ENCODE measurements around the gene GSTO2.

The GSTO2 gene

GRCh38 chr10:104258209-104258608 is 10.8 kb upstream of the GSTO2 start:
- H3K4me1 ChIP-seq (ENCODE audit: control insufficient read depth, low read length) = peaks cover 24% of the 10 kb centered on the region
- H3K27ac ChIP-seq (ENCODE audit: low read depth, low read length) = no peak overlapping the region
- H3K4me2 ChIP-seq (ENCODE audit: low read length) = no peak overlapping the region
- peaks cover 79% of the 10 kb centered on the region for H3K79me2 ChIP-seq (ENCODE audit: control insufficient read depth, low read length)
- 0 out of 2 replicates have a peak, but pooled peaks cover 3% of the 10 kb centered on the region for H4K20me1 ChIP-seq (ENCODE audit: control insufficient read depth, insufficient read depth, low read depth, low read length)
- H3K36me3 ChIP-seq (ENCODE audit: control insufficient read depth, low read length) = peaks cover 73% of the 10 kb centered on the region
- H3K27me3 ChIP-seq (ENCODE audit: control insufficient read depth, low read length) = no peaks in the 10 kb centered on the region
- no peaks in the 10 kb centered on the region for H3K9me2 ChIP-seq (replicated peaks; ENCODE audit: control insufficient read depth, low read length)
- H3K4me3 ChIP-seq (ENCODE audit: low read length) = no peak overlapping the region
- no peaks in the 10 kb centered on the region for H3K9me3 ChIP-seq (ENCODE audit: control insufficient read depth, insufficient read depth, low read length)
- H3F3A ChIP-seq (ENCODE audit: control insufficient read depth, insufficient read depth) = no peaks in the 10 kb centered on the region
- TF ChIP-seq EZH2phosphoT487 (IDR thresholded peaks at IDR 0.05; ENCODE audit: borderline replicate concordance, low read length) (no peak), CTCF (IDR thresholded peaks at IDR 0.05; ENCODE audit: low read depth, low read length, poor library complexity, severe bottlenecking) (no peak)

DNA sequence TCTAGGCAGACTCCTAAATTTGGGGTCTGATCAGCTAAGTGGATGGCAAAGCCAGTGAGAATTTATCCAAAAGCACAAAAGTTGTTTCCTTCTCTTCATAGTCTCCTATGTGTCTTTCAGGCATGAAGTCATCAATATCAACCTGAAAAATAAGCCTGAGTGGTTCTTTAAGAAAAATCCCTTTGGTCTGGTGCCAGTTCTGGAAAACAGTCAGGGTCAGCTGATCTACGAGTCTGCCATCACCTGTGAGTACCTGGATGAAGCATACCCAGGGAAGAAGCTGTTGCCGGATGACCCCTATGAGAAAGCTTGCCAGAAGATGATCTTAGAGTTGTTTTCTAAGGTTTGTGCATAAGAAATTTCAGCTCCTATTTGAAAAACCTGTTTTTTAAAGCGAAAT is 9.5 kb upstream of the GSTO2 start:
- H3K79me2 ChIP-seq (ENCODE audit: control insufficient read depth, low read length) = peaks cover 88% of the 10 kb centered on the region

DNA sequence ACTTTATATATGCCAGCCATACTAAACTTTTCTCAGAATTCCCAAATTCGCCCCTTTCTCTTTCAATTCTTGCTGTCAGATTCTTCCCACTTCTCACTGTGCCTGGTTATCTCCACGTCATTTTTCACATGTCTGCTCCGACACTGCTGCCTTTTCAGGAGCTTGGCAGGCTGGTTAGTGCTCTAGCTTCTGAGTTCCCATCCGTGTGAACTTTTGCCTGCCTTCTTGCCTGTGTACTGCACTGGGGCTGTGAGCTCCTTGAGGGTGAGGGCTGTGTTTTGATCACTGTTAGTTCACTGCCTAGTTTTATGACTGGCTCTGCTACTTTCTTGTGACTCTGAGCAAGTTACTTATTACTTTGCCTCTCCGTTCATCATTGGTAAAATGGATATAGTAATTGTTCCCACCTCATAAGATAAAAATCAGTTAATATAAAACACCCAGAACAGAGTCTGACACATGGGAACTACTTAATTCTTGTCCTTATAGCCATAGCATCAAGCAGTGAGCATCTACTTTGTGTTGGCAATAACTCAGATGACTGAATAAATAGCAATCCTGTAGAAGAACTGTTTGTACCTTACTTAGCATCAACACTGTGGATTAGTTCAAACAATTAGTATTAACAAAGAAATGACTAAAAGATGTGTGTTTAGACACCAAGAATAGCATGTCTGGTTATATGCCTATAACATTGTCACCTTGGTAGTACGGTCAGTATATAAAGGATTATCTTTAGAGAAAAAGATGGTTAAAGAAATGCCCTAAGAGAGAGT is 8.8 kb upstream of the GSTO2 start:
- Histone ChIP-seq H3K4me3 (ENCODE audit: low read length) (no peak overlapping the region), H3K79me2 (ENCODE audit: control insufficient read depth, low read length) (peaks cover 88% of the 10 kb centered on the region), H3K27me3 (ENCODE audit: control insufficient read depth, low read length) (no peaks in the 10 kb centered on the region), H3K9me2 (replicated peaks; ENCODE audit: control insufficient read depth, low read length) (no peaks in the 10 kb centered on the region), H3F3A (ENCODE audit: control insufficient read depth, insufficient read depth) (peaks cover 9% of the 10 kb centered on the region; the same call in 1 of the 2 replicates), H3K4me1 (ENCODE audit: control insufficient read depth, low read length) (peaks cover 18% of the 10 kb centered on the region), H4K20me1 (ENCODE audit: control insufficient read depth, insufficient read depth, low read depth, low read length) (0 out of 2 replicates have a peak, but pooled peaks cover 3% of the 10 kb centered on the region), H3K4me2 (ENCODE audit: low read length) (no peak overlapping the region), H3K27ac (ENCODE audit: low read depth, low read length) (no peak overlapping the region), H3K9me3 (ENCODE audit: control insufficient read depth, insufficient read depth, low read length) (no peaks in the 10 kb centered on the region), H3K36me3 (ENCODE audit: control insufficient read depth, low read length) (peaks cover 89% of the 10 kb centered on the region)
- TF ChIP-seq CTCF (IDR thresholded peaks at IDR 0.05; ENCODE audit: low read depth, low read length, poor library complexity, severe bottlenecking) (no peak), EZH2phosphoT487 (IDR thresholded peaks at IDR 0.05; ENCODE audit: borderline replicate concordance, low read length) (no peak)

More for the DNA sequence above, 9.5 kb upstream of the GSTO2 start:
- Histone ChIP-seq H3K27ac (ENCODE audit: low read depth, low read length) (no peak overlapping the region), H3K4me2 (ENCODE audit: low read length) (no peak overlapping the region), H3K27me3 (ENCODE audit: control insufficient read depth, low read length) (no peaks in the 10 kb centered on the region), H4K20me1 (ENCODE audit: control insufficient read depth, insufficient read depth, low read depth, low read length) (0 out of 2 replicates have a peak, but pooled peaks cover 3% of the 10 kb centered on the region), H3K4me1 (ENCODE audit: control insufficient read depth, low read length) (peaks cover 19% of the 10 kb centered on the region), H3K4me3 (ENCODE audit: low read length) (no peak overlapping the region), H3K9me3 (ENCODE audit: control insufficient read depth, insufficient read depth, low read length) (no peaks in the 10 kb centered on the region), H3K36me3 (ENCODE audit: control insufficient read depth, low read length) (peaks cover 86% of the 10 kb centered on the region), H3F3A (ENCODE audit: control insufficient read depth, insufficient read depth) (peaks cover 7% of the 10 kb centered on the region; the same call in 1 of the 2 replicates), H3K9me2 (replicated peaks; ENCODE audit: control insufficient read depth, low read length) (no peaks in the 10 kb centered on the region)
- no peak for TF ChIP-seq EZH2phosphoT487 (IDR thresholded peaks at IDR 0.05; ENCODE audit: borderline replicate concordance, low read length)
- no peak for TF ChIP-seq CTCF (IDR thresholded peaks at IDR 0.05; ENCODE audit: low read depth, low read length, poor library complexity, severe bottlenecking)

All from DOHH2 (cell line).